Measurements from ENCODE around the gene LZTS2.
"Not testable (repeated sequence)": the region's sequence is repeated elsewhere in the genome, so short reads cannot be mapped to it uniquely, and the experiment has no call there.

LZTS2 gene

DNA sequence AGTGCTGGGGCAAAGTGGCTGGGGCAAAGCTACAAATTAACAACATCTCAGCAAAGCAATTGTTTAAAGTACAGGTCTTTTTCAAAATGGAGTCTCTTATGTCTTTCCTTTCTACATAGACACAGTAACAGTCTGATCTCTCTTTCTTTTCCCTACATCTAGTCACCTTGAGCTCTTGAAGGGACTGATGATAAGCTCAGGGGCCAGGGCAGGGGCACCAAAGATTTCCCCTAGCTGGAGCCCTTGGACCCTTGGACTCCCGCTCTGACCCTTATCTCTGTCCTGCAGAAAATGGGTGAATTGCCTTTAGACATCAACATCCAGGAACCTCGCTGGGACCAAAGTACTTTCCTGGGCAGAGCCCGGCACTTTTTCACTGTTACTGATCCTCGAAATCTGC lies 34.8 kb downstream of the LZTS2 start:
- DNase-seq: not testable (repeated sequence)

DNA sequence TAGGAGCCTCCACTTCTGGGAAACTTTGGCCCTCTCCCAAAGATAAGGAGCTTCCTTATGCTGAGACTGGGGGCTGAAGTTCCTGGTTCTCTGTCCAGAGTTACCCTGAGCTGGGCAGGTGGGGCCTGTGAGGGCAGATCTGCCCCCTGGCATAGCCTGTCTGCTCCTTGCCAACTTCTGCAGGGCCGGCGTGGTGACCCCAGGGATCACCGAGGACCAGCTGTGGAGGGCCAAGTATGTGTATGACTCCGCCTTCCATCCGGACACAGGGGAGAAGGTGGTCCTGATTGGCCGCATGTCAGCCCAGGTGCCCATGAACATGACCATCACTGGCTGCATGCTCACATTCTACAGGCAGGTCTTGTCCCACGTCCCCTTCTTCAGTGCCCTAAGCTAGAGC lies 35.7 kb downstream of the LZTS2 start:
- DNase-seq: no peak

DNA sequence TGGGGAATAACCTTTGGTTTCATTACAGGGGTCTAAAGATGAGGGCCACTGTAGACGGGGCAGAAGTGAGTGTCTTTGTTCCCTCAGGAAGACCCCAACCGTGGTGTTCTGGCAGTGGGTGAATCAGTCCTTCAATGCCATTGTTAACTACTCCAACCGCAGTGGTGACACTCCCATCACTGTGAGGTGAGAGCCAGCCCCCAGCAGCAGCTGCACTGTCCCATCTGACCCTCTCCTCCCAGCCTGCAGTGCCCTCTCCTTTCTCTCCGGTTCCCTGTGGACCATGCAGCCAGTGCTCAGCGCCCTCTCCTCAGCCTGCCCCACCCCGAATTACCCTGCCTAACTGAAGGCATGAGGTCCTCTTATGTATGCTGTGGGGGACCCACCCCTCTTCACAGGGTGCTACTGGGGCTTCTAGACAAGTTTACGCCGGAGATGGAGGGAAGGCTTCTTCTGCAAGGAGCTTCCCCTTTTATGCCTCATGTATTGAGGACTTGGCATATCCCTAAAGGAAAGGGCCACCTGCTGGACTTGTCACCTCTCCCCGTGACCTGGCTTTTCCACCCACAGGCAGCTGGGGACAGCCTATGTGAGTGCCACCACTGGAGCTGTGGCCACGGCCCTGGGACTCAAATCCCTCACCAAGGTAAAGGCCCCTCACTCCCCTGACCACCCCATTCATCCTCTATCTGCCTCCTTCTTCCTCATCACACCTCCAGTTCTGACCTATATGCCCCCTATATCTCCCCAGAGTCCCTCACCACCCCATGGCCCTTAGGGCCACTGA lies 36.5 kb downstream of the LZTS2 start:
- no peak for DNase-seq

DNA sequence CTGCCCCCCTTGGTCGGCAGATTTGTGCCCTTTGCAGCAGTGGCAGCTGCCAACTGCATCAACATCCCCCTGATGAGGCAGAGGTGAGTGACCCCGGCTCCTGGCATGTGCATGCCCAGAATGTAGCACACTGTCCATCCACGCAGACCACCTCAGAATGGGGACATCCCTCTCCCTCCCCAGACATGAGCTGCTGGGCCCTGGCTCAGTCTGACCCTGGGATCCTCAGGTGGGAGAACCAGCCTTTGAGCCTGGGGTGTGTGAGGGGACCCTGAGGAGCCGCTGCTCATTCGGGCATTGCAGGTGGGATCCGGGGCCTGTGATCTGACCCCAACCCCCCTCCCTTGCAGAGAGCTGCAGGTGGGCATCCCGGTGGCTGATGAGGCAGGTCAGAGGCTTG lies 37.1 kb downstream of the LZTS2 start:
- no peak for DNase-seq

DNA sequence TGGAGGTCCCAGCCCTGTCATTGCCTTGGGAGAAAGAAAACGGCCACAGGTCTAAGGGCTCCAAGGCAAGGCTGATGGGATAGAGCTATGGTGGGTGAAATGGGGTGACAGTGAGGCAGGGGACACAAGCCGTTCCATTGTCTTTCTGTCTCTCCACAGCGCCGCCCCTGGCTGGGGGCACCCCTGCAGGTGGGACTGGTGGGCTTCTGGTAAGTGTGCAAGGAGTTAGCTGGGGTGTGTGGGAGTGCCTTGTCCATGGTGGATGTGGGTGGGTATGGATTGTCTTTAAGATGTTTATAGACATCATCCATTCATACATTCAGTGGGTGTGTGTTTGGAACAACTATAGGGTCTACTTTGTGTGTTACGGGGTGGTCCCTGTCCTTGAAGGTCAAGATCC lies 38.9 kb downstream of the LZTS2 start:
- DNase-seq: no peak

DNA sequence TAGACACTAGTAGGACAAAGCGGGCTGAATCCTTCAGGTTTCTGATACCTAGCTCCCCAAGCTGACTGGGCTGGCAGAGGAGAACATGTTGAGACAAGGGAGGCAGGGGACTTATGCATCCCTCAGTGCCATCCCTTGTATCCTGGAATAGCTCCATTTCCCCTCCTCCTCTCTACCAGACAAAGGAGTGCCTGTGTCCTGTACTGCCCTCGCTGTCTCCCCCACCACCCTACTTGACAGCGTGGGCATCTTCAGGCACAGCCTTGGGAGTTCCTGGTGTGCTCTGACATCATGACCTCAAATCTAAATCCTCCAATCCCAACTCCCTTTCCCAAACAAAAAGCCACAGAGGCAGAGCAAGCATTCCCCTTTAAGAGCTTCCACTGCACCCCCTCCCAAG lies 40.5 kb downstream of the LZTS2 start:
- no peak for DNase-seq

DNA sequence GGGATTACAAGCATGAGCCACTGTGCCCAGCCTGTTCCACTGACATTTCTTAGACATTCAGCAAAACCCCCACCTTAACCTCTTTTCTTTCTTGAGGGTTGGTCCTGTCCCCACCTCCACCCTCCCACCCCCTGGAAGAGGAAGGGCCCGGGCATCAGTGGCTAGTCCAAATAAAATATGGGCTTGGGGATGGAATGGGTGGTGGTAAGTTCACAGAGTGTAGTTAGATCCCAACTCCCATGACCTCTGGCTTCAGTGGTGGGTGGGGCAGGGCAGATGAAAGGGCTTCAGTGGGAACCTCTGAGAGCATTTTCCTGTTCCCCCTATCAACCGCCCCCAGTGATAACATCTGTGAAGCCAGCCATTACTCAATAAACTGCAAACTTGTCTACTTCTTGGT lies 41.2 kb downstream of the LZTS2 start:
- no peak for DNase-seq

DNA sequence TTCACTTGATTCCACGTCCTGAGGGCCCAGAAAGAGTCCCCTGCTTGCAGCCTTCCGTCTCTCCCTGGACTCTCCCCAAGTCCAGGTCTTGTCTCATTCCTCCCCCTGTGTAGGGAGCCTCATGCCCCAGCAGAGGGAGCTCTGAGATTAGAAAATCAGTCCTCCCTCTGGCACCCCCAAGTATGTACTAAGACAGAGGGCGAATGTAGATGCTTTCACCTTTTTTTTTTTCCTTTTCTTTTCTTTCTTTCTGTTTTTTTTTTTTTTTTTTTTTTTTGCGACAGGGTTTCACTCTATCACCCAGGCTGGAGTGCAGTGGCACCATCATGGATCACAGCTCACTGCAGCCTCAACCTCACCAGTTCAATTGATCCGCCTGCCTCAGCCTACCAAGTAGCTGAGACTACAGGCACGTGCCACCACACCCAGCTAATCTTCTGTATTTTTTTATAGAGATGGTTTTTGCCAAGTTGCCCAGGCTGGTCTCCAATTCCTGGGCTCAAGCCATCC lies 41.7 kb downstream of the LZTS2 start:
- DNase-seq: peak; percentile 85

DNA sequence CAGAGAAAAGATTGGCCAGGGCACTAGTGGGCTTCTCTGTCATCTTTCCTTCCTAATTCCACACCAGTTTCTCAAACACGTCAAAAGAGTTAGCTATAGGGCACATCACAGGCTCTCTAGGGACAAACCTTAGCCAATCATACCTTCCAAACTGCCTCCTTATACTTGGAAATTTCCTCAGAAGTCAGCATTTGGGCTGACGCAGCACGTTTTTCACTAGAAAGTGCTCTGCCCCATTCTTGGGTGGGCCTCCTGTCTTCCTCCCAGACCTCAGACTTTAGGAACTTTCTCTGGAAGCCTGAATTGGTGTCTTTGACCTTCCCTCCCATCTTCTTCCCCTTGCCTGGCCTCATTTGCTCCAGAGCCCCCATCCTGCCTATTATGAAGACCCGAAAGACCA lies 42.5 kb downstream of the LZTS2 start:
- no peak for DNase-seq

DNA sequence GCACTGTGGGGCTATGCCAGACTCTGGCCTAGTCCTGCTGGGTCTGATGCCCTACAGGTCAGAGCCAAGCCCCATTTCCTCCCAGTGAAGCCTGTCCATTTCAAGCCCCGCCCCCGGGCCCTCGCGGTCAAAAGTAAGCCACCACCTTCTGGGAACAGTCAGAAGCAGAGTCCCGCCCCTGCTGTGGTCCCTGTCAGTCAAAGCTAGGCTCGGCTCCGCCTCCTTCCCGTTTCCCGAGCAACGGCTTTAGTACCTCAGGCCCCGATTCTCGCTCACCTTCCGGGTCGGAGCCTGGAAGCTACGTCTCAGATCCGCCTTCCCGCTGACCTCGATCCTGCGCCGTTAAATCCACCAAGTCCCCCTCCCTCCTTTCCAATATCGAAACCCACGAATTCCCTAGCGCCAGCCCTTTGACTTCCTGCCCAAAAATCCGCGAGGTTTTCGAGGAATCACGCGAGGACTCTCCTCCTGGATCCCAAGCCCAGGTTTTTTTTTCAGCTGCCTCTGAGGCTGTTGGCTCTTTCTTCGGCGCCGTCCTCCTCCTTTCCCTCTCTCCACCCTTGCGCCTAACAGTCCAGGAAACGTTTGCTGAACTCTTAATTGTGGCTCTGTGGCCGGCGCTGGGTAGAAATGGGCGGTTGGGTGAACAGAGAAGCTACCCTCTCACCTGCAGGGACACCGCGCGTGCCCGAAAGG lies 43.2 kb downstream of the LZTS2 start:
- peak; percentile 94 for DNase-seq

DNA sequence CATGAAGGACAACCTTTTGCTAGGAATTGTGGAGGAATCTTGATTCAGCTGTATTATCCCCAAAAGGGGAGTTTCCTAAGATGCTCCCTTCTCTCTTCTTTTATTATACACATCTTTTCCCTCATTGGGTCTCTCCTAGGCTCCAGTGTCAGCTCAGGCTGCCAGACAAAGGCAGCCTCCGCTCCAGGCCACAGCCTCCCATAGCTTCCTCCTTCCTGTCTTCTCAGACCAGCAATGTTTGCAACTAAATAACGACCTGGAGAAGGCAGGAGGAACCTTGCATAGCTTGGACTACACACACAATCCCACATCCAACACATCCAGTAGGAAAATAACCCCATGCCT lies 43.7 kb downstream of the LZTS2 start:
- no peak for DNase-seq

DNA sequence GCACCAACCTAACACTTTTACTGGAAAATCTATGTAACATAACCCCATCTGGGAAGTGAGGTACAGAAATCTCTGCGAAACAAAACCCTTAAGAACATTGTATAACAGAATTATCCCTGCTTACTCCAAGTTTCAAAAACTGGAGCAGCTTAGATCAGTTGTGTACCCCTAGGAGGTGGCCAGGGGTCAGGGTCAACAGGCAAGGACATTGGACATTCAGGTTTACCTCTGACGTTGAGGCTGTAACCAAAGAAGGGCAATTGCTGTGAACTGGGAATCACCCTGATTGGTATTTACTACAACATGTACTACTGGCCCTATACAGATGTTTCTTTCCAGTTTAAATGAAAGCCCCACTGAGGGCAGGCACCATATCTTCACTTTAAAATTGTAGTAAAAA lies 44.5 kb downstream of the LZTS2 start:
- no peak for DNase-seq

DNA sequence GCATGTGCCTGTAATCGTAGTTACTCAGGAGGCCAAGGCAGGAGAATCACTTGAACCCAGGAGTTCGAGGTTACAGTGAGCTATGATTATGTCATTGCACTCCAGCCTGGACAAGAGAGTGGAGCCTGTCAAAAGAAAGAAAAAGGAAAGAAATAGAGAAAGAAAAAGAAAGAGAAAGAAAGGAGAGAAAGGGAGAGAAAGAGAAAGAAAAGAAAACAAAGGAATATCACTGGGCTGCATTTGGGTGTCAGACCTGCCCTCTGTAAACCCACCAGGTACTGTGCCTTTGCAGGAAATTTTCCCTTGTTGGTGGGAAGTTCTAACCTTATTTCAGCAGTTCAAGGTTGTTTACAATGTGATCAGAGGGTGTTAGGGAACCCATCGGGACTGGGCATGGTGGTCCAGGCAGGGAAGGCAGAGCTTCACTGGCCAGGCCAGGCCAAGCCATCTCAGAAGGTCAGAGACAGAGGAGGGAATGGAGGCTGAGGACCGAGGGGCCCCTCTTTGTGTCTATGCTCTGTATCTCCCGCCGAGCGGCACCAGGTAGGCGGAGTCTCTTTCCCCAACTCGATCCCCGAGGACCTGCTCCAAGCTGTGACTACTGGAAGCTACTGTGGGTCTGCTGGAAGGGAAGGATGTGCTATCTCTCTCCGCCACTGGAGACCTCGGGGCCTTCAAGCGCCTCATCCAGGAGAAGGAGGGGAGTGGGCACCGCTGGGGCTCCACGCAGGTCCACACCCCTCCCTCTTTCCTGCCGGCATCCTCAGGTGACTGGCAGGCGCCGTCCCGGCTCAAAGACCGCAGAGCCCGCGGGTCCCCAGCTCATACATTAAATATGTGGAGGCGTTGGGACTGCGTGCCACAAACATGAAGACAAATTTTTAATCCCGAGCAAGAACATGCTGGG lies 47.0 kb downstream of the LZTS2 start:
- DNase-seq: no peak

DNA sequence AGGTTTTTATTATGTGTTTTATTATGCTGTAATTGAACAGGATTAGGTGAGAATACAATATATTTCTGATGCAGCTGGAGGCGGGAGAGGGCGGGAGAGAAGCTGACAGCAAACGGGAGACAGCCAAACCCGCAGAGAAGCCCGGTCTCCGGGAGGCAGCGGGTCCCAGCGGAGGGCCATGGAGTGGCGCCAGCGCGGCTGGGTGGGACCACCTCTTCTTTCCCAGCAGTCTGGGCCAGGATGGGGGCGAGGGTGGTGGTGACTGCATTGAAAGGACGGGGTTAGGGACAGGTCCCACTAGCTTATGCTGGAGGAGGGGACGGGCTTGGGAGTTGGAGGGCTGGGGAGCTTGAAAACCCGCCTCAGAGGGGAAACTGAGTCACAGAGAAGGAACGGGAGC lies 47.7 kb downstream of the LZTS2 start:
- DNase-seq: no peak

DNA sequence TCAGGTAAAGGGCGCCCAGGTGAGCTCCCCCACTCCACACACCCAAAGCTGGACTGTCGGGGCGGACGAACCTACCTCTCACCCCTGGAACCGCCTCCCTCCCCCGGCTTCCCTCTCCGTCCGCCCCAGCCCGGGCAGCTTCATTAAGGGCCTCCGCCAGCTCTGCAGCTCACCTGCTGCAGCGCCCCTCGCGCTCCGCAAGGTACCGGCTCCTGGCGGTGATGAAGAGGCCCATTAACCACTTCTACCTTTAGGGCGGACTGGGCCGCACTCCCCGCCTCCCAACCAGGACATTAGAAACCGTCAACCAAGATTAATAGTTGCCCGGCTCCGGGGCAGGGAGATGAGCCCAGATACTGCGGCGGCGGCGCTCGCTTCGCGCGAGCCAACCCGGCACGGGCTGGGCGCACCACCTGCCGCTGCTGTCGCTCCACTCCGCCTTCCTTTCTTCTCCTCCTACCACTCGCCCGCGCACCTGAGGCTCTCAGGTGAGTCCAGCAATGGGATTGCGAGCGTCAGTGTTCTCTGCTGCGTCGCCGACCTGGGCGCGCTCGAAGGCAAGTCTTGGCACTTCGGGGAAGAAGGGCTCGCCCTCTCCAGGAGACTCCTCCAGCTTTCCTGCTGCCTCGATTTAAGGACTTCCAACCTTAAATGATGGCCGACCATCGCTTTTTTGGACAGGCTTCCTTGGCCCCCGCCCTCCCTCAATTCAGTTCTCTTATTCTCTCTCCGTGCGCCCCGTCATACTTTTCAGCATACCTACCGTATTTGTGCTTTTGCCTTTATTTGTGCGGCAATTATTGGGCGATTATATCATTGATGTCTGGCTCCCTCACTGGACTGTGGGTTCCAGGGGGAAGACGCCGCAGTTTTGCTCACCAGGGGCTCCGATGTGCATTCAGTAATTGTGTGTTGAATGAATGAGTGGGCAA lies 48.6 kb downstream of the LZTS2 start:
- DNase-seq: no peak

DNA sequence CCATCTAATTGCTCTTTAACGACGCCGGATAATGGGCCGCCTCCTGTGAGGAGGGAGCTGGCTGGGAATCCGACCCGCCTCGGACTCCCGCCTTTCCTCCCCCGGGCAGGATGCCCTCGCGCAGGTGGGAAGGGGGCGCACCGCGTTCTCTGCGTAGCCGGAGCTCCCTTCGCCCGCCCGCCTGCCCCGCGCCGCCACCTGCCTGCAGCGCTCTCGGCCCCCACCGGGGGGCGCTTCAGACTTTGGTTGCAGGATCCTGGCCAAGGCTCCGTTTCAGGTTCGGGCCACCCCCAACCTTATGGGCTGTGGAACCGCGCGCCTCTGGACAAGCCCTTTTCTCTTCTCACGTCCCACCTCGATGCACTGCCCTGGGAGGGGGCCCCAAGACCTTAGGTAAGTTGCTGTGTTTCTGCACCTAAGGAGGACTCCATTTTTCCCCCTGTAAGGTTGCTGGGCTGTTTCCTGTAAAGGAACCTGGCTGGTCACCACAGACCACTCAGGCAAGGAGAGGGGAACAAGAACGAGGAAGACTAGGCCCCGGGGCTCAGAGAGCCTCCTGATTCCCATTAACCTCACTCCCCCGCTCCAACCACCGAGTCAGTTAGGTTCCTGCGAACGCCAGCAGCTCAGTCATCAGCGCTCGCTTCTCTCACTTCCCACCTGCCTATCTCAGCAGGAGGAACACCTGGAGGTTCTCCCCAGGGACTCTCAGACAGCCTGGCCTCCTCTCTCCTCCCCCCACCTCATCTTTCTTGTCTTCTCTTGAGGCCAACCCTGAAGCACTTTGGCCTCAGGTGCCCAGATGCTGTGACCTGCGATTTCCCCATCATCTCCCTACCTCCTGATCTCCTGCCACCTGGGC lies 50.8 kb downstream of the LZTS2 start:
- DNase-seq: peak; percentile 91

DNA sequence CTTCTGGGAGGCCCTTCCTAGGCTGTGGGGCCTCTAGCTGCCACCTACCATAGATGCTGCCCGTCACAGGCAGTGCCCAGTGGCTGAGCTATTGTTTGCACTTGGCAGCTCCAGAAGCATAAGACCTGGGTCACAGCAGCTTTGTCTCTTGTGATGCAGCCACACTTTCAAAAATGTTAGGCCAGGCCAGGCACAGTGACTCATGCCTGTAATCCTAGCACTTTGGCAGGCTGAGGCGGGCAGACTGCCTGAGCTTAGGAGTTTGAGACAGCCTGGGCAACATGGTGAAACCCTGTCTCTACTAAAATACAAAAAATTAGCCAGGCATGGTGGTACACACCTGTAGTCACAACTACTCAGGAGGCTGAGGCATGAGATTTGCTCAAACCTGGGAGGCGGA lies 52.7 kb downstream of the LZTS2 start:
- DNase-seq: no peak

DNA sequence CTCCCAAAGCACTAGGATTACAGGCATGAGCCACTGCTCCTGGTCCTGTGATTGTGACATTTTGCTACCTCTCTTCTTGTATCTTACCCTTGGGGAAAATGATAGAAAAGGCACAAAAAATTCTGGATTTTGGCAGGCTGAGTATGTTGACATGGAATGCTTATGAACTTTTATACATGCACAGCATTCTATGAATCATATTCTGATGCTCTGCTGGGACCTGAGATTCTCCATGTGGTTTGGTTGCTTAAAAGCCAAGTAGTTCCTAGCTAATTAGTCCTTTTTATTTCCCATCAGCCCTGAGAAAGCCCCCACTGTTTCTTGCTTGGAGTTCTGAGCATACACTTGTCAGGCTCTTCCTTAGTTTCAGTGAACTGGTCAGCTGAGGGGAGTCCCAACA lies 53.9 kb downstream of the LZTS2 start:
- DNase-seq: no peak

DNA sequence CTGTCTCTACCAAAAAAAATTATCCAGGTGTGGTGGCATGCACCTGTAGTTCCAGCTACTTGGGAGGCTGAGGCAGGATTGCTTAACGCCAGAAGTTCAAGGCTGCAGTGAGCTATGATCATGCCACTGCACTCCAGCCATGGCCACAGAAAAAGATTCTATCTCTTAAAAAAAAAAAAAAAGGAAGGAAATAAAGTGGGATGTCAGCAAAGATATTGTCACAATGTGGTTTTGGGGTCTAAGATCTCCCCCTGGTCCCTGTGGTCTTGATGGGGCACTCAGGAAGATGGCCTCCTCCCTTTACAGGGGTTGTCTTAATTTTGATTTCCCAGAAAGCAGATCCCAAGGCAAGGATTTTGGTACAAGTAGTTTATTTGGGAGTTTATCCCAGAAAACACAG lies 54.7 kb downstream of the LZTS2 start:
- no peak for DNase-seq

DNA sequence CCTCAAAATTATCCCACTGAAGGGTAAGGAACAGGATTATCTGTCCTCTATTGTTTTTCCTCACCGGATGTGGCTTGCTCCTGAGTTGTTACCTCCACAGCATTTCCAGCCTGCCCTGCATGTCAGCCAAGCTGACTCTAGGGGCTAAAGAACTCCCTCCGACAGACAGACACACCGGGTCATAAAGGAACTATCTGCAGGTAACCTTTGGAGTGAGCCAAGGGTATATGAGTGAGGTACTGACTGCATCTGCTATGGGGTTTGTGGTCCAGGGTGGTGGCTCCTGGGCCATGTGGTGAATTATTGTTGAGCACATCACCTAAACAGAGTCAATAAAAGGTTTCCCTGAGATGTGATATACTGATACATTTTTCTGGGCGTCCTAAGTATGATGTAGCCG lies 55.3 kb downstream of the LZTS2 start:
- no peak for DNase-seq

DNA sequence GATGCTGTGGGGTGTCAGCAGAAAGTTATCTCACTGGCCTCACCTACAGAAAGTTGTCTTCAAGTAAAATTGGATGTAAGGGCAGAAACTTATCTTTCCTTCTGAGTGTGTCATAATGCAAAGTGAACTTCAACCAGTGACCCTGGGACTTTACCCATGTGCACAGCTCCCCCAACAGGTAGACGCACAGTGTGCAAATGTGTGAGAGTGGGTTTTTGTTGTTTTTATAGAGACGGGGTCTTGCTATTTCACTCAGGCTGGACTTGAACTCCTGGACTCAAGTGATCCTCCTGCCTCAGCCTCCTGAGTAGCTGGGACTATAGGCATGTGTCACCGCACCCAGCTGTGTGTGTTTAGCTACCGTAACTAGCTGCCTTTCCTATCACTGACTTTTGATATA lies 55.8 kb downstream of the LZTS2 start:
- DNase-seq: no peak

All from activated CD8-positive, alpha-beta memory T cell treated with anti-CD3 and anti-CD28 coated beads for 24 hours (primary cell).